Urinary bladder (tissue), 4 donors: ENCODE results near the gene GLRB. TPM values are rescaled to one million over a fixed set of nuclear protein-coding genes. Genes with fewer than 3 reads are reported as not detected.
"Not testable (repeated sequence)": the region's sequence is repeated elsewhere in the genome, so short reads cannot be mapped to it uniquely, and the experiment has no call there.

Source experiments
- DNase-seq: peaks from one replicate; pipeline ENCODE4 v3.0.0-alpha.2; 2015; ENCODE audit errors: extremely low spot score
- H3K27ac ChIP-seq: one replicate; pipeline ENCODE4 v1.5.1; 2013; ENCODE audit warnings: low read depth, mild to moderate bottlenecking, moderate library complexity
- H3K36me3 ChIP-seq: one replicate; pipeline ENCODE4 v1.6.1; 2013; ENCODE audit warnings: mild to moderate bottlenecking, moderate library complexity; ENCODE audit not compliant: insufficient read depth
- H3K4me1 ChIP-seq: one replicate; pipeline ENCODE4 v1.6.1; 2013; ENCODE audit warnings: mild to moderate bottlenecking, moderate library complexity; ENCODE audit not compliant: insufficient read depth
- H3K4me3 ChIP-seq: one replicate; pipeline ENCODE4 v1.5.1; 2013; ENCODE audit warnings: low read depth, low read length
- WGBS: extraction: QIAGEN DNeasy Blood & Tissue Kit; methylation state at CpG from one replicate; pipeline ENCODE4 v1.1.7; 2013; 5-methylcytosine and 5-hydroxymethylcytosine counted together
- polyA plus RNA-seq: library from polyadenylated mRNA; stranded (reverse); fragments of 200-250 nt; gene quantifications from one replicate; pipeline ENCODE4 v1.2.3, GENCODE V29; 2013
- total RNA-seq: library from RNA; depleted of rRNA; stranded (reverse); fragments of >200 nt; gene quantifications from one replicate; pipeline ENCODE4 v1.2.3, GENCODE V29; 2014
- donor health status: healthy with polysubstance abuse.
- donor health status: healthy.

The GLRB gene
- total and polyA plus RNA-seq, 2 donors = 4.2 to 8.9 TPM

- Histone ChIP-seq H3K4me3 (no peak overlapping the region), H3K4me1 (no peaks in the 10 kb centered on the region), H3K36me3 (no peaks in the 10 kb centered on the region), H3K27ac (no peak overlapping the region)
- no peak for DNase-seq
- 78% methylated on average over 5 of the region's 5 CpGs for WGBS
These were observed 94.4 kb downstream of the GLRB start for GRCh38 chr4:157170321-157170720.

DNA sequence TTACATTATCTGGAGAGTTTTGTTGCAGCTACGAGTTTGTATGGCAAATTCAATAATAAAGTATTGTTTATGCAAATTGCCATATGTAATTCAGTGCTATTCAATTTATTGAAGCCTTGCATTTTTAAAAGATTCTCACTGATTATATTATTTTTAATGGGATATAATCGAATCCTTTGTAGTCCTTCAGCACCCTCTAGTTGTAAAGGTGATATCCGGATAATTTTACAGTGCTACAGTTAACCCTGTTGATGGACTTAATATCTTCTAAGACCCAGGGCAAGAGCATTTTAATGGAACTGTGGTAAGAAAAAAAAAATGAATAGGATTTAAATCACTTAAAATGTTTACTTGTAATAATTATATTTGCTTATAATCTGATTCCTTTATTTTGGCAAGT lies 96.1 kb downstream of the GLRB start:
- no peak overlapping the region for H3K4me3 ChIP-seq
- DNase-seq = no peak
- WGBS = 28% methylated on average over 3 of the region's 3 CpGs
- no peak overlapping the region for H3K27ac ChIP-seq
- no peaks in the 10 kb centered on the region for H3K4me1 ChIP-seq
- no peaks in the 10 kb centered on the region for H3K36me3 ChIP-seq

DNA sequence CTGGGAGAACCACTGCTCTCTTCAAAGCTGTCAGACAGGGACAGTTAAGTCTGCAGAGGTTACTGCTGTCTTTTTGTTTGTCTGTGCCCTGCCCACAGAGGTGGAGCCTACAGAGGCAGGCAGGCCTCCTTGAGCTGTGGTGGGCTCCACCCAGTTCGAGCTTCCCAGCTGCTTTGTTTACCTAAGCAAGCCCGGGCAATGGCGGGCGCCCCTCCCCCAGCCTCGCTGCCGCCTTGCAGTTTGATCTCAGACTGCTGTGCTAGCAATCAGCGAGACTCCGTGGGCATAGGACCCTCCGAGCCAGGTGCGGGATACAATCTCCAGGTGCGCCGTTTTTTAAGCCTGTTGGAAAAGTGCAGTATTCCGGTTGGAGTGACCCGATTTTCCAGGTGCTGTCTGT lies 104.3 kb downstream of the GLRB start:
- not testable (repeated sequence) for H3K36me3 ChIP-seq, H3K4me3 ChIP-seq, H3K4me1 ChIP-seq, H3K27ac ChIP-seq, DNase-seq
- WGBS = 81% methylated on average over 14 of the region's 14 CpGs

- Histone ChIP-seq H3K4me1 (no peaks in the 10 kb centered on the region), H3K27ac (no peak overlapping the region), H3K4me3 (no peak overlapping the region), H3K36me3 (no peaks in the 10 kb centered on the region)
- 83% methylated on average over 1 of the region's 1 CpG for WGBS
- DNase-seq = no peak
These were observed 108.3 kb downstream of the GLRB start for GRCh38 chr4:157184300-157184699.

DNA sequence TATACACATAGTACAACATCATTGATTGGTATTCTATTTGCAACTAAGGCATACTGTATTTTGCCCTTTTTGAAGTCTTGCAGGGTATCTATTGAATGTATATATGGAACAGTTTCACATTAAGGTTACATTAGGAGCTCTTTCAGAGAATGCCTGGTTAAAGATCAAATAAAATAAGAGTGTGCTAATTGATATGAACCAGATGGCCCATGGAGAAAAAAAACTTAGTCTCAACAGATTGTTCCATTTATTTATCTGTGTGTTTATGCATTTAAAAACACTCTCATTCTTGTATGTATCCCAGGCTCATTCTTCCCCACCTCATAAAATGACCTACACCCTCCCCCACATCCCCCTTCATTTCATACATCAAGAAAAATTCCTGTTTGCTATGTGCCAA lies 109.4 kb downstream of the GLRB start:
- Histone ChIP-seq H3K4me3 (no peak overlapping the region), H3K36me3 (no peaks in the 10 kb centered on the region), H3K27ac (no peak overlapping the region), H3K4me1 (no peaks in the 10 kb centered on the region)
- DNase-seq = no peak

DNA sequence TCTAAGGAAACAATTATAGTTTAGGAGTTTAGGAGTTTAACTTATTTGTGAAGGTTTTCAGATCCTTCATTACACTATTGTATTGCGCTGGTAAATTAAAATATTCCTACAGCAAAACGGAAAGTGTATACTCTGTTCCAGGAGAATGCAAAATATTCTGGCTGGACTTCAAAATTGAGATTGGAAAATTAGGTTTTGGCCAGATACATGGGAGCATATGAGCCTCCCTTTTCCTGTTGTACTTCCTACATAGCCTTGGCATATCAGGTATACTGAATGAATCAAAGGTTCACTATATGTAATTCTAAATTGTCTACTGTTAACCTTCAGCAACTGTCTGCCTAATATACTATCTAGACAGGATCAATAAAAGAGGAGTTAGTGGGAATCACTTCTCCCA lies 119.4 kb downstream of the GLRB start:
- DNase-seq = no peak
- Histone ChIP-seq H3K27ac (no peak overlapping the region), H3K36me3 (no peaks in the 10 kb centered on the region), H3K4me1 (no peaks in the 10 kb centered on the region), H3K4me3 (no peak overlapping the region)
- WGBS = 84% methylated on average over 2 of the region's 2 CpGs

DNA sequence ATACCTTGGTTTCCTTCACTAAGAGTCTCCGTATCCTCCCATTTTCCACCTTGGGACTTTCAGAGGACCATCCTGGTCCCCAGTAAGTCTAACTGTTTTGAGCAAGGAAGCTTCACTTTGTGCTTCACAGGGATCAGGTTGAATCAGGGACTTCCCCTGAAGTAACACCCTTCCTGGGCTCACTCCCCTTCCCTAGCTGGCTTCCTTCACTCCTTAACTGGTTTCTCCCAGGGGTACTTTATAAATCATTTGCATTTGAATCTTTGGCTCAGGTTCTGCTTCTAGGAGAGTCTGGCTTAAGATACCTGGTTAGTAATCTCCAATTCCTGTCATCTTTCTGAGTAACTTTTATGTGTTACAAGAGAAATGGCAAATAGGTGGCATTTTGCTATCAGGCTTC lies 120.1 kb downstream of the GLRB start:
- Histone ChIP-seq H3K4me1 (no peaks in the 10 kb centered on the region), H3K36me3 (no peaks in the 10 kb centered on the region), H3K4me3 (no peak overlapping the region), H3K27ac (no peak overlapping the region)
- 95% methylated on average over 1 of the region's 1 CpG for WGBS
- DNase-seq = no peak

- Histone ChIP-seq H3K27ac (no peak overlapping the region), H3K36me3 (no peaks in the 10 kb centered on the region), H3K4me1 (no peaks in the 10 kb centered on the region), H3K4me3 (no peak overlapping the region)
- DNase-seq = no peak
- WGBS = 76% methylated on average over 17 of the region's 17 CpGs
These were observed 128.8 kb downstream of the GLRB start for GRCh38 chr4:157204634-157205244.

GRCh38 chr4:157217708-157218107 lies 141.8 kb downstream of the GLRB start:
- WGBS = 23% methylated on average over 3 of the region's 3 CpGs
- no peak for DNase-seq
- H3K27ac ChIP-seq = no peak overlapping the region
- no peaks in the 10 kb centered on the region for H3K36me3 ChIP-seq
- H3K4me3 ChIP-seq = no peak overlapping the region
- H3K4me1 ChIP-seq = no peaks in the 10 kb centered on the region

- 17% methylated on average over 16 of the region's 16 CpGs for WGBS
- Histone ChIP-seq H3K36me3 (no peaks in the 10 kb centered on the region), H3K4me1 (no peaks in the 10 kb centered on the region), H3K4me3 (no peak overlapping the region), H3K27ac (no peak overlapping the region)
- no peak for DNase-seq
These were observed 143.9 kb downstream of the GLRB start for GRCh38 chr4:157219711-157220370.

DNA sequence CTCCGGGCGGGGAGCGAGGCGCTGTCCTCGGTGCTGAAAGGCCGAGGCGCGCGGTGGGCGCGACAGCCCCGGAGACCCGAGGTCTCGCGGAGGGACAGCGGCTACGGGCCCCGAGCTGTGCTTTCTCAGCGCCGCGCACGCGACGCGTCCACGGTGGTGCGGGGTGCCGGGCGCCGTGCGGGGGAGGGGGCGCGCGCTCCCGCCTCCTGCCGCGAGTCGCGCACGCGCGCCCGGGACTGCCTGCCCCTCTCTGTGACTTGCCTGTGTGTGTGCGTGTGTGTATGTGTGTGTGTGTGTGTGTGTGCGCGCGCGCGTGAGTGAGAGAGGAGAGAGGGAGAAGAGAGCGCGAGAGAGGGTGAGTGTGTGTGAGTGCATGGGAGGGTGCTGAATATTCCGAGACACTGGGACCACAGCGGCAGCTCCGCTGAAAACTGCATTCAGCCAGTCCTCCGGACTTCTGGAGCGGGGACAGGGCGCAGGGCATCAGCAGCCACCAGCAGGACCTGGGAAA lies 144.5 kb downstream of the GLRB start, which contains the start of gene GRIA2:
Gene GRIA2 (plus strand): TSS at position 358 of the 511 bp plus-strand sequence. CDS start 315 bp downstream, outside the sequence.
- H3K27ac ChIP-seq = no peak within 1 kb of the TSS
- DNase-seq = peak; percentile 28
- peak within 1 kb of the TSS; percentile 7 for H3K4me3 ChIP-seq
- no peaks in the 10 kb centered on the region for H3K4me1 ChIP-seq
- H3K36me3 ChIP-seq = no peaks in the 10 kb centered on the region
- 1% methylated on average over 57 of the region's 57 CpGs for WGBS

DNA sequence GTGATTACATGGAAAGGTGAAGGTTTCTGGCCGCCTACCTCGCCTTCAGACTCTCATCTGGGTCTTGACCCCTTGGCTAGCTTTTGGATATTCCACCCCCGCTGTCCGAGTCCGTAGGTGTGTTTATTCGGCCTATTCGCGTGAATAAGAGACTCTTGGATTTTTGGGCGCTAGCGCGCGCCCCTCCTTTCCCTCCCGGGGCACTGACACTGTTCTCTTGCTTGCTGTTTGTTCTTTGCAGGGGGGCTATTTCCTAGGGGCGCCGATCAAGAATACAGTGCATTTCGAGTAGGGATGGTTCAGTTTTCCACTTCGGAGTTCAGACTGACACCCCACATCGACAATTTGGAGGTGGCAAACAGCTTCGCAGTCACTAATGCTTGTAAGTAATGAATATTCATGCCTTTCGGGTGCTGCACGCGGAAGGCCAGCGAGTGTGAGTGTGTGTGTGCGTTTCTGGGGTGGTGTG lies 145.5 kb downstream of the GLRB start:
- no peak overlapping the region for H3K4me3 ChIP-seq
- no peak overlapping the region for H3K27ac ChIP-seq
- DNase-seq = no peak
- no peaks in the 10 kb centered on the region for H3K4me1 ChIP-seq
- 6% methylated on average over 24 of the region's 24 CpGs for WGBS
- no peaks in the 10 kb centered on the region for H3K36me3 ChIP-seq
